ENCODE data around the gene TRPM2.
"Not testable (repeated sequence)": the region's sequence is repeated elsewhere in the genome, so short reads cannot be mapped to it uniquely, and the experiment has no call there.

TRPM2 gene

GRCh38 chr21:44413566-44414290, 60.3 kb downstream of the TRPM2 start:
- no peak for TF ChIP-seq MYC (IDR thresholded peaks at IDR 0.05; ENCODE audit: low read depth, low read length)
- TF ChIP-seq, protein P1, sequence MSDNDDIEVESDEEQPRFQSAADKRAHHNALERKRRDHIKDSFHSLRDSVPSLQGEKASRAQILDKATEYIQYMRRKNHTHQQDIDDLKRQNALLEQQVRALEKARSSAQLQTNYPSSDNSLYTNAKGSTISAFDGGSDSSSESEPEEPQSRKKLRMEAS (IDR thresholded peaks at IDR 0.05; ENCODE audit: low read depth, low read length) = no peak
- no peak for TF ChIP-seq POLR2A (IDR thresholded peaks at IDR 0.05; ENCODE audit: extremely low read depth, insufficient read length)
- TF ChIP-seq, protein P2, sequence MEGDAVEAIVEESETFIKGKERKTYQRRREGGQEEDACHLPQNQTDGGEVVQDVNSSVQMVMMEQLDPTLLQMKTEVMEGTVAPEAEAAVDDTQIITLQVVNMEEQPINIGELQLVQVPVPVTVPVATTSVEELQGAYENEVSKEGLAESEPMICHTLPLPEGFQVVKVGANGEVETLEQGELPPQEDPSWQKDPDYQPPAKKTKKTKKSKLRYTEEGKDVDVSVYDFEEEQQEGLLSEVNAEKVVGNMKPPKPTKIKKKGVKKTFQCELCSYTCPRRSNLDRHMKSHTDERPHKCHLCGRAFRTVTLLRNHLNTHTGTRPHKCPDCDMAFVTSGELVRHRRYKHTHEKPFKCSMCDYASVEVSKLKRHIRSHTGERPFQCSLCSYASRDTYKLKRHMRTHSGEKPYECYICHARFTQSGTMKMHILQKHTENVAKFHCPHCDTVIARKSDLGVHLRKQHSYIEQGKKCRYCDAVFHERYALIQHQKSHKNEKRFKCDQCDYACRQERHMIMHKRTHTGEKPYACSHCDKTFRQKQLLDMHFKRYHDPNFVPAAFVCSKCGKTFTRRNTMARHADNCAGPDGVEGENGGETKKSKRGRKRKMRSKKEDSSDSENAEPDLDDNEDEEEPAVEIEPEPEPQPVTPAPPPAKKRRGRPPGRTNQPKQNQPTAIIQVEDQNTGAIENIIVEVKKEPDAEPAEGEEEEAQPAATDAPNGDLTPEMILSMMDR (IDR thresholded peaks at IDR 0.05; ENCODE audit: low read depth, low read length) = no peak
- no peak for DNase-seq (ENCODE audit: low read depth)
- no peak overlapping the region for H3K4me3 ChIP-seq (ENCODE audit: low read depth, low read length)

GRCh38 chr21:44414291-44415072, 61.1 kb downstream of the TRPM2 start:
- no peak overlapping the region for H3K4me3 ChIP-seq (ENCODE audit: low read depth, low read length)
- TF ChIP-seq MYC (IDR thresholded peaks at IDR 0.05; ENCODE audit: low read depth, low read length) = no peak
- TF ChIP-seq, protein P1 (IDR thresholded peaks at IDR 0.05; ENCODE audit: low read depth, low read length) = no peak
- TF ChIP-seq, protein P2 (IDR thresholded peaks at IDR 0.05; ENCODE audit: low read depth, low read length) = no peak
- TF ChIP-seq POLR2A (IDR thresholded peaks at IDR 0.05; ENCODE audit: extremely low read depth, insufficient read length) = no peak
- DNase-seq (ENCODE audit: low read depth) = no peak

- no peak overlapping the region for H3K4me3 ChIP-seq (ENCODE audit: low read depth, low read length)
- DNase-seq (ENCODE audit: low read depth) = no peak
- TF ChIP-seq, protein P2 (IDR thresholded peaks at IDR 0.05; ENCODE audit: low read depth, low read length) = no peak
These were observed 61.9 kb downstream of the TRPM2 start for GRCh38 chr21:44415073-44416025.

- no peak overlapping the region for H3K4me3 ChIP-seq (ENCODE audit: low read depth, low read length)
- no peak for TF ChIP-seq POLR2A (IDR thresholded peaks at IDR 0.05; ENCODE audit: extremely low read depth, insufficient read length)
- DNase-seq (ENCODE audit: low read depth) = no peak
These were observed 62.8 kb downstream of the TRPM2 start for GRCh38 chr21:44416193-44416592.

GRCh38 chr21:44417621-44418107, 64.2 kb downstream of the TRPM2 start:
- DNase-seq (ENCODE audit: low read depth) = not testable (repeated sequence)

DNA sequence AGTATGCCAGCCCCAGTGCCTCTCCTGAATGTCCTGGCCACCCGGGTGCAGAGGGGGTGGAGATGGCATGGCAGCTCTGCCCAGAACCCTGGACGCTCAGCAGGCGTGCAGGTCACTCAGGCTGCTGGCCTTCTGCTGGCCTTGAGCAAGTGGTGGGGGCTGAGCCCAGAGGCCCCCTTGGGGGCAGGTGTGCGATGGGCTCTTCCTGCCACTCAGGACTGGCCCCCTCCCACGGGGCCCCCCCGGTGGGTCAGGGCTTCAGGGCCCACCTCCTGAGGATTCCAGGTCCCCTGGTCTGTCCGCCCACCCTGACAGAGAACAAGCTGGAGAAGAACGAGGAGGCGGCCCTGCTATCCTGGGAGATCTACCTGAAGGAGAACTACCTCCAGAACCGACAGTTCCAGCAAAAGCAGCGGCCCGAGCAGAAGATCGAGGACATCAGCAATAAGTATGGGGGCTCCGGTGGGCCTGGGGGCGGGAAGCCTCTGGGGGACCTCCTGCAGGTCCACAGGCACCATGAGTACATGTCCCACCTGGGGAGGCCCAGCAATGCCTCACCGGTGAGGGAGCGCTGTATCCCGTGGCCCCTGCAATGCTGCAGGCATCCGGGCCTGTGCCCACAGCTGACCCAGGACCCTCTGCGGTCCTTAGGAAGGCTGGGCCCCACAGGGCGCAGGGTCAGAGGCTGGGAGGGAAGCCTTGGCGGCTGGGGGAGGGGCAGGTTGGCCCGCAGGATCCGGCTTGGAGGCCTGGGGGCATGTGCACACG, 64.9 kb downstream of the TRPM2 start:
- TF ChIP-seq, protein P2 (IDR thresholded peaks at IDR 0.05; ENCODE audit: low read depth, low read length) = no peak
- TF ChIP-seq POLR2A (IDR thresholded peaks at IDR 0.05; ENCODE audit: extremely low read depth, insufficient read length) (no peak), MYC (IDR thresholded peaks at IDR 0.05; ENCODE audit: low read depth, low read length) (no peak)
- TF ChIP-seq, protein P1 (IDR thresholded peaks at IDR 0.05; ENCODE audit: low read depth, low read length) = no peak
- no peak overlapping the region for H3K4me3 ChIP-seq (ENCODE audit: low read depth, low read length)
- DNase-seq (ENCODE audit: low read depth) = no peak

More at GRCh38 chr21:44417621-44418107, 64.2 kb downstream of the TRPM2 start:
- not testable (repeated sequence) for H3K4me3 ChIP-seq (ENCODE audit: low read depth, low read length)

All from NB4 (cell line).